DND-41 (cell line): Measurements from ENCODE around the gene TMEM208.
A peak's percentile ranks its signal among the peaks of the same experiment; 100 is the strongest.

Source experiments
- ATAC-seq: fragments of 200-7000 bp; cut with Tn5 transposase; 3 replicates; pipeline ENCODE4 v1.9.1; 2021; ENCODE audit warnings: low read depth; ENCODE audit not compliant: insufficient read depth
- DNase-seq: peaks from one replicate; pipeline ENCODE4 v3.0.0-alpha.2; 2020
- H2AFZ ChIP-seq: 2 replicates; pipeline ENCODE4 v1.6.0; 2012; ENCODE audit warnings: low read depth, low read length
- H3K27ac ChIP-seq: 2 replicates; pipeline ENCODE4 v1.5.1; 2012; ENCODE audit warnings: low read length, inconsistent platforms
- H3K27me3 ChIP-seq: fragments of 200-600 bp; sonication (generic); 2 replicates; pipeline ENCODE4 v1.6.0; 2012; ENCODE audit warnings: low read length, mild to moderate bottlenecking, inconsistent platforms; ENCODE audit not compliant: insufficient read depth, poor library complexity
- H3K36me3 ChIP-seq: 2 replicates; pipeline ENCODE4 v1.5.1; 2012; ENCODE audit warnings: low read length, inconsistent platforms; ENCODE audit not compliant: insufficient read depth
- H3K4me1 ChIP-seq: 2 replicates; pipeline ENCODE4 v1.5.1; 2012; ENCODE audit warnings: mild to moderate bottlenecking, low read length; ENCODE audit not compliant: insufficient read depth
- H3K4me2 ChIP-seq: 2 replicates; pipeline ENCODE4 v1.6.0; 2012; ENCODE audit warnings: mild to moderate bottlenecking, moderate library complexity, low read length, inconsistent platforms; ENCODE audit not compliant: insufficient read depth
- H3K4me3 ChIP-seq, 2 experiments: fragments of 200-600 bp in 1 of 2; shearing (Covaris generic) in 1 of 2; 2 replicates each; pipeline ENCODE4 v1.5.1; 2012 to 2016; ENCODE audit warnings: inconsistent platforms in 2 of 2, low read length in 2 of 2, mild to moderate bottlenecking in 2 of 2, low read depth in 1 of 2, moderate library complexity in 1 of 2
- H3K79me2 ChIP-seq: 2 replicates; pipeline ENCODE4 v1.6.0; 2012; ENCODE audit warnings: low read length, inconsistent platforms; ENCODE audit not compliant: insufficient read depth
- H3K9ac ChIP-seq: 2 replicates; pipeline ENCODE4 v1.6.0; 2012; ENCODE audit warnings: low read depth, mild to moderate bottlenecking, inconsistent platforms, low read length, moderate library complexity
- H3K9me3 ChIP-seq: 2 replicates; pipeline ENCODE4 v1.5.1; 2012; ENCODE audit warnings: low read length, moderate library complexity, mild to moderate bottlenecking, inconsistent platforms; ENCODE audit not compliant: insufficient read depth, severe bottlenecking
- H4K20me1 ChIP-seq: 2 replicates; pipeline ENCODE4 v1.6.0; 2012; ENCODE audit warnings: low read length; ENCODE audit not compliant: insufficient read depth
- EZH2 ChIP-seq: IDR thresholded peaks from 3 replicates; pipeline ENCODE4 v1.6.1; 2012; ENCODE audit warnings: borderline replicate concordance, low read depth, mild to moderate bottlenecking, moderate library complexity, low read length, inconsistent platforms; ENCODE audit not compliant: severe bottlenecking
- TF ChIP-seq, protein P1 (sequence below): IDR thresholded peaks from 2 replicates; pipeline ENCODE4 v1.5.1; 2012; ENCODE audit warnings: borderline replicate concordance, low read length, moderate library complexity, mild to moderate bottlenecking; ENCODE audit not compliant: poor library complexity, severe bottlenecking; ENCODE audit errors: extremely low read depth

Gene TMEM208

GRCh38 chr16:67207249-67208091 lies 19.5 kb upstream of the TMEM208 start:
- Histone ChIP-seq H3K36me3 (peaks cover 25% of the 10 kb centered on the region), H3K27ac (no peak overlapping the region), H3K4me3 (no peak overlapping the region), H3K4me2 (no peak overlapping the region), H3K79me2 (no peaks in the 10 kb centered on the region), H3K27me3 (no peaks in the 10 kb centered on the region), H4K20me1 (peaks cover 8% of the 10 kb centered on the region), H3K4me1 (no peaks in the 10 kb centered on the region), H3K9ac (no peak overlapping the region), H3K9me3 (no peaks in the 10 kb centered on the region), H2AFZ (no peak overlapping the region)
- ATAC-seq (peak; percentile 8; the same call in 1 of the 3 replicates), DNase-seq (no peak)
- TF ChIP-seq EZH2: no peak
- TF ChIP-seq, protein P1, sequence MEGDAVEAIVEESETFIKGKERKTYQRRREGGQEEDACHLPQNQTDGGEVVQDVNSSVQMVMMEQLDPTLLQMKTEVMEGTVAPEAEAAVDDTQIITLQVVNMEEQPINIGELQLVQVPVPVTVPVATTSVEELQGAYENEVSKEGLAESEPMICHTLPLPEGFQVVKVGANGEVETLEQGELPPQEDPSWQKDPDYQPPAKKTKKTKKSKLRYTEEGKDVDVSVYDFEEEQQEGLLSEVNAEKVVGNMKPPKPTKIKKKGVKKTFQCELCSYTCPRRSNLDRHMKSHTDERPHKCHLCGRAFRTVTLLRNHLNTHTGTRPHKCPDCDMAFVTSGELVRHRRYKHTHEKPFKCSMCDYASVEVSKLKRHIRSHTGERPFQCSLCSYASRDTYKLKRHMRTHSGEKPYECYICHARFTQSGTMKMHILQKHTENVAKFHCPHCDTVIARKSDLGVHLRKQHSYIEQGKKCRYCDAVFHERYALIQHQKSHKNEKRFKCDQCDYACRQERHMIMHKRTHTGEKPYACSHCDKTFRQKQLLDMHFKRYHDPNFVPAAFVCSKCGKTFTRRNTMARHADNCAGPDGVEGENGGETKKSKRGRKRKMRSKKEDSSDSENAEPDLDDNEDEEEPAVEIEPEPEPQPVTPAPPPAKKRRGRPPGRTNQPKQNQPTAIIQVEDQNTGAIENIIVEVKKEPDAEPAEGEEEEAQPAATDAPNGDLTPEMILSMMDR: no peak

GRCh38 chr16:67208154-67208896 lies 18.6 kb upstream of the TMEM208 start:
- peak; percentile 17; the same call in 2 of the 3 replicates for ATAC-seq
- H3K27ac ChIP-seq: no peak overlapping the region
- TF ChIP-seq, protein P1: no peak
- TF ChIP-seq EZH2: no peak
- H4K20me1 ChIP-seq: peaks cover 5% of the 10 kb centered on the region
- no peak overlapping the region for H3K4me3 ChIP-seq
- peaks cover 16% of the 10 kb centered on the region for H3K36me3 ChIP-seq
- no peak for DNase-seq
- no peaks in the 10 kb centered on the region for H3K4me1 ChIP-seq
- no peak overlapping the region for H3K4me2 ChIP-seq
- H3K9me3 ChIP-seq: no peaks in the 10 kb centered on the region
- H3K9ac ChIP-seq: no peak overlapping the region
- H3K79me2 ChIP-seq: no peaks in the 10 kb centered on the region
- H3K27me3 ChIP-seq: no peaks in the 10 kb centered on the region
- H2AFZ ChIP-seq: no peak overlapping the region

DNA sequence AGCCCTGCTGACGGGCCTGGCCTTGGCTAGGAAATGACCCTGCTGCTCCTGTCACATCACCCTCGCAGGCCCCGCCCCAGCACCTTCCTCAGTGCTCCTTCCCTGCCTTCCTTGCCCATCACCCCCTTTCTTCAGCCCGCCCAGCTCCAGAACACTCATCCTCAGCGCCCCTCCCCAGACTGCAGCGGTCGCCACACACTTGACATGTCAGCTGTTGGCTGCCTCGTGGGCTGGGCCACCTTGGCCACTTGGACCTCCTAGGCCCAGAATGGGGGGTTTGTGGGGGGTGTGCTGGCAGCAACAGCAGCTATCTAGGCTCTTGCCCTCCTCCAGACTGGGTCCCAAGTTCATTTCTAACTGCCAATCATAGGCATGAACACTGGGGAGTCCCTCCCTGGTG lies 17.4 kb upstream of the TMEM208 start:
- no peaks in the 10 kb centered on the region for H3K27me3 ChIP-seq
- DNase-seq: no peak
- no peak overlapping the region for H3K27ac ChIP-seq
- H4K20me1 ChIP-seq: peaks cover 5% of the 10 kb centered on the region
- H3K4me1 ChIP-seq: no peaks in the 10 kb centered on the region
- H3K9me3 ChIP-seq: no peaks in the 10 kb centered on the region
- no peak for ATAC-seq
- H2AFZ ChIP-seq: no peak overlapping the region
- TF ChIP-seq EZH2: no peak
- TF ChIP-seq, protein P1: no peak
- no peak overlapping the region for H3K4me2 ChIP-seq
- H3K36me3 ChIP-seq: peaks cover 6% of the 10 kb centered on the region
- H3K79me2 ChIP-seq: no peaks in the 10 kb centered on the region
- no peak overlapping the region for H3K9ac ChIP-seq
- H3K4me3 ChIP-seq: no peak overlapping the region
